ENCODE data around the gene TMCO2.

The TMCO2 gene

DNA sequence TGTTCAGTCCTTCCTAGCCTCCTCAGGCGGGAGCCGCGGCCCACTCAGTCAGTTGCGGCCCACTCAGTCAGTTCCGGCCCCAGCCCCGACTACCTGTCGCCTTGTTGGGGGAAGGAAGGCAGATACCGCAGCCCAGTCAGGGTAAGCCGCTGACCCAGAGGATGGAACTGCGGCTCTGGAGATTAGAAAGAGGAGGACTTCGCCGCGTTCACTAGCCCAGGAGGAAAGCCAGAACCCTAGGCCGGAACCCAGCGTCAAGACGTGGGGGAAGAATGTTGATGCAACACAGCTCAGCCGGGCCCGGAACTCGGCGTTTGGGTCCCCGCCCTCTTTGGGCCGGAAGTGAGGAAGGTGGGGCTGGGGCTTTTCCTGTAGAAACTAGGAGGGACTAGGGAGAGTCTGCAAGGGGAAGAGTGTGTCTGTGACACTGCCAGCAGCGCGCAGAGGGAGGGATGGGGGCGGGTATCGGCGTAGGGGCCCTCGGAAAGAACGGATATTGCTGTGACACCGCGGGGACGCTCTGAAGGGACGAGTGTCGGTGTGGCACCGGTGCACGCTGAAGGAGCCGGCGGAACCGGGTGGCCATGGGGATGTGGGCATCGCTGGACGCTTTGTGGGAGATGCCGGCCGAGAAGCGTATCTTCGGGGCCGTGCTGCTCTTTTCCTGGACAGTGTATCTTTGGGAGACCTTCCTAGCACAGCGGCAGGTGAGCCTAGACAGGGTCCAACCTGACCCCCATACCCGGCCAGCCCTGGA, 10.1 kb downstream of the TMCO2 start, which contains the start of gene ZMPSTE24:
TSS of gene ZMPSTE24 (plus strand) at position 549 of the 757 bp plus-strand sequence. CDS start at position 585, 36 bp downstream.
- peak; percentile 98 for DNase-seq (ENCODE audit: low spot score)

DNA sequence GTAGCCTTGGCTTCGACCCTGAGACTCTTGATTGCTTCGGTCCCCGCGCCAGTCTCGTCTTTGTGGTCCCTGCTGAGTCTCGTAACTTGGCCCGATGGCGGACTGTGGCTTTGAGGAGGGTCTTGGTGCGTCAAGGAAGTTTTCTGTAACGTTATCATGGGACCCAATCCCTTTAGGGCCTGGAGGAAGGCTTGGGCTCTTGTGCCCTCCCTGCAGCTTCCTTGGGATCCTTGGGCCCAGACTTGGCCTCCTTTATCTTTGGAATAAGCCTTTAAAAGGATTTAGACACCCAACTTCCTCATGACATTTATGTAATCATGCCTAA, 10.7 kb downstream of the TMCO2 start:
- no peak for DNase-seq (ENCODE audit: low spot score)

DNA sequence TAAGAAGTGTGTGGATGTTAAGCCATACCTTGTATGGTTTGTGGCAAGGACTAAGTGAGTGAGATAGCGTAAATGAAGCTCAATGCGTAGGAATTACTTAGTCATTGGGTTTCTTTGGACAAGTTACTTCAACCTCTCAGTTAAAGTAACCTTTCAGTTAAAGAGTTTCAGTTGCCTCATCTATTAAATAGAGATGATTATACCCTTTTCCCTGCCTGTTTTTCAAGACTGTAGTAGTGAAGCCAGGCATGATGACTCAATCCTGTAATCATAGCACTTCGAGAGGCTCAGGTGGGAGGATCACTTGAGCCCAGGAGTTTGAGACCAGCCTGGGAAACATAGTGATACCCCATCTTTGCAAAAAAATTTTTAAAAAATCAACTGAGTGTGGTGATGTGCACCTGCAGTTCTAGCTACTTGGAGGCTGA, 16.6 kb downstream of the TMCO2 start:
- no peak for DNase-seq (ENCODE audit: low spot score)

DNA sequence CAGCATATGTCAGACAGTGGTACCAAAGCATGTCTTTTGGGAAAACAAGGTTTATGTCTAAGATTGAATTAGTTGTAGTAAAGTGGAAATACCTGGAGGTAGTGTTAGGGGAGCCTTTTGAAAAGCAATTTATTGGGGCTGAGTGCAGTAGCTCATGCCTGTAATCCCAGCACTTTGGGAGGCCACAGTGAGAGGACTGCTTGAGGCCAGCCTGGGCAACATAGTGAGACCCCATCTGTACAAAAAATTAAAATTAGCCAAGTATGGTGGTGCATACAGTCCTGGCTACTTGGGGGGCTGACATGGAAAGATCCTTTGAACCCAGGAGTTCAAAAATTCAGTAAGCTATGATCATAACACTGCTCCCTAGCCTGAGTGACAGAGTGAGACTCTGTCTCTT, 17.6 kb downstream of the TMCO2 start:
- DNase-seq (ENCODE audit: low spot score) = no peak

DNA sequence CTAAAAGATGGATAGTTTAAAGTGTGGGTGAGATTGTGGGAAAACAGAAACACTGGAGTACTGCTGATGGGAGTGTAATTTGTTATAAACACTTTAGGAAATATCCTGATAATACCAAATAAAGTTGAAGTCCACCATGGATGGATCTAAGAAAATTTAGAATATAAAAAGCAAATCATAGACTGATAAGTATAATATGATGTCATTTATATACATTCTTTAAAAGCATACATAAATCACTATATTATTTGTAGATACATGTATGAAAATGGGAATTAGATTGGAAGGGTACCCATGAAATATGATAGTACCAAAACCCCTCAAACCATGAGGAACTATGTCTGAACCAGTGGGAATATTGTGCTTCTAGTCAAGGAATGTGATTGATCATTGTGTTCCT, 18.2 kb downstream of the TMCO2 start:
- no peak for DNase-seq (ENCODE audit: low spot score)

DNA sequence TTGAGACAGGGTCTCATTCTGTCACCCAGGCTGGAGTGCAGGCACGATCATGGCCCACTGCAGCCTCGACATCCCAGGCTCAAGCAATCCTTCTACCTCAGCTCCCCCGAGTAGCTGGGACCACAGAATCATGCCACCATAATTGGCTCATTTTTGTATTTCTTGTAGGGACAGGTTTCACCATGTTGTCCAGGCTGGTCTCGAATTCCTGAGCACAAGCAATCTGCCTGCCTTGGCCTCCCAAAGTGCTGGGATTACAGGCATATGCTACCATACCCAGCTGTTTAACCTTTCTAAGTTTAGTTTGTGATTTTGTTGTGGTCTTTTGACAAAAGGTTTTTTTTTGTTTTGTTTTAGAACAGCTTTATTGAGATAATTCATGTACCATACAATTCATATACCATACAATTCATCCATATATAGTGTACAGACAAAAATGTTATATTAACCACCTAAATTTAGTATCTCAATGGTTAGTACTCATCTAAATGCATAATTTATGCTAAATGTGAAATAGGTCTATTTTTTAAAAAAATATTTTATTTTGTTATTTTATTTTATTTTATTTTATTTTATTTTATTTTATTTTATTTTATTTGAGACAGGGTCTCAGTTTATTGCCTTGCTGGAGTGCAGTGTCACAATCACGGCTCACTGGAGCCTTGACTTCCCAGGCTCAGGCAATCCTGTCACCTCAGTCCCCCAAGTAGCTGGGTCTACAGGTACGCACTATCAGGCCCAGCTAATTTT, 19.2 kb downstream of the TMCO2 start:
- no peak for DNase-seq (ENCODE audit: low spot score)

DNA sequence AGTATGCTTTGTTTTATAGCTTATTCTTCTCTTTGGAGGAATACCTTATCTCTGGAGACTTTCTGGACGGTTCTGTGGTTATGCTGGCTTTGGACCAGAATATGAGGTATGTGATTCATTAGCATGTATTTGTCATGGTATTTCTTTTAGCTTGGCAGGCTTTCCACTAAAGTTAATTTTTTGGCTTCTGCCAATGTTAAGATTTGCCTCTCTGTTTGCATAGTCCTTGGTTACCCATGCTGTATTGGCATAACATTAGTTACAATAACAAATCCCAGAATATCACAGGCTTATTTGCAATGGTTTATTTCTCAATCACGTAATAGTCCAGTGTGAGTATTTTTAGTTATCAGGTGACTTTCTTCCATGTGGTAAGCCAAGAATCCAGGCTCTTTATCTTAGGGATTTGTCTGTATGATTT, 20.0 kb downstream of the TMCO2 start:
- no peak for DNase-seq (ENCODE audit: low spot score)

DNA sequence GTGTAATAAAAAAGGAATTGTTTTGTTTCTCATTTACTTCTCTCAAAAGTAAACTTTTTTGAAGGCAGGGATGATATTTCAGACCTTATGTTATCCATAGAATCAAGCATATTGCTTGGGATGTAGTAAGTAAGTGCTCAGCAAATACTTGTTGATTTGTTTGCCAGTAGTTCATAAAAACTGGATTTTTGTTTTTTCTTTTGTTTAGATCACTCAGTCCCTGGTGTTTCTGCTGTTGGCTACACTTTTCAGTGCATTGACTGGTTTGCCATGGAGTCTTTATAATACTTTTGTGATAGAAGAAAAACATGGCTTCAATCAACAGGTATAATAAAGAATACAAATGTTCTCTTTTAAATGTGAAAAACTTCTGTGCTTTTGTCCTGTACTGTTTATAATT, 20.5 kb downstream of the TMCO2 start:
- DNase-seq (ENCODE audit: low spot score) = no peak

DNA sequence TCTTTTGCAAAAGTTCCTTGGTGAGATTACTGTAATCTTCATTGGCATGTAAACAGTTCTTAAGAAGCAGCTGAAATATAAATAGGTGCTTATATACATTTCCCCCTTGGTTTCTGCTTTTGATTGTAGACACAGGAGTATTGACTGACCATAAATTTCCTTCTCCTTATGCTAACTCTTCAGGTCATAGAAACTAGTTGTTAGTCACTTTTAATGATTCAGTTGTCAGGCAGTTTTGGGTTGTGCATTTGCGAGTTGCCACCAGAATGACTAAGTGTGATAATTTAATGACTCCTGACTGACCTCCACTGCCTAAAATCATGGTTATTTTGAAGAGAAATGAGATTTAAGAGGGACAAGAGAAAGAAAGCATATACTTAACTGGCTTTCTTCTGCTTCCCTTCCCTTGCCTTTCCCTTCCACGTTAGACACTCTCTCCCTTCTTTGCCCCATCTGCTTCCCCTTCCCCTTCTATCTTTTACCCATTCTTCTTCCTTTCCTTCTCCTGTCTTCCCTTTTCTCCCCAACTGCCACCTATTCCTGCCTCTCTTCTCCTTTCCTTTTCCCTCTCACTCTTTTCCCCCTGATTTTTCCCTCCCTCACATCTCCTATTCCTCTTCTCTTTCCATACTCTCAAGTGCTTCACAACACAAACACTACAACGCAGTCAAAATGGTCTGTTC, 22.6 kb downstream of the TMCO2 start:
- DNase-seq (ENCODE audit: low spot score) = no peak

DNA sequence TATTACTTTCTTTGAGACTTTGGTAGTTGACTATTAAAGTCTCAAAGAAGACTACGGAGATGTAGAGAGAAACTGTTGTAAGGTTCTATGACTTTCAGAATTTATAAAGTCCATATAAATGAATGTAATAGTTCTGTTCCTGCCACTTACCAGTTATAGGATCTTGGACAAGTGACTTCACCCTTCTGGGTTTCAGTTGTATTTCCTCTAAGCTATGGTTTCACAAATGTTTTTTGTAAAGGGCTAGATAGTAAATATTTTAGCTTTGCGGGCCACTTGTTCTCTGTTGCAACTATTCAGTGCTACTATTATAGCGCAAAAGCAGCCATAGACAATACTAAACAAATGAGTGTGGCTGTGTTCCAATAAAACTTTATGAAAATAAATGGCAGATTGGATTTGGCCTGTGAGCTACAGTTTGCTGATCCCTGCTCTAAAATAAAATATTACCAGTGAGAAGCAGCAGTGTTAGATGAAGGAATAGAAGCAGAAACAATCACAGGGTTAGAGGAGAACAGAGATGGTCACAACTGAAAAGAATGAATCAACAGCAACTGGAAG, 25.0 kb downstream of the TMCO2 start:
- DNase-seq (ENCODE audit: low spot score) = no peak

DNA sequence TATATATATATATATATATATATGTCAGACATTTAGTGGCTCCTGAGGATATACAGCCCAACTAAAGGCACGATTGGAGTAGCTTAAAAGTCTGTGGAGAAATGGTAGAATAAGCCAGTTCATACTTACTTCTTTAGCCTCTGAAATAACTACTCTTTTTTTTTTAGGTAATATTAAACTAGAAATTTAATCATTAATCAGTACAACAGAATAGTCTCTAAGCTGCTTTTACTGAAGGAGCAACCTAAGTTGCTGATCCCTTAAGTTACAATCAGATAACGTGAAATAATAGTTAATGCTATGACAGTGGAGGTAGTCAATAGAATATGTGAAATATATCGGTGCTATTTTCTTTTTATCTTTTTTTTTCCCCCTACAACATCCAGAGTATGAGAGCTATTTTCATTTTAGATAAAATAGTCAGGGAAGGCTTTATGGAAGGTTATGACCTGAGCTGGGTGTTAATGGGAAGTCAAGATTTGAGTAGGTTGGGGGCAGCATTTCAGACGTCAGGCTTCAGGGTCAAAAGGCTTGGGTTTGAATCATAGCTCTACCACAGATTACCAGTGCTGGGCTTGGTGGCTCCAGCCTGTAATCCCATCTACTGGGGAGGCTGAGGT, 25.9 kb downstream of the TMCO2 start:
- DNase-seq (ENCODE audit: low spot score) = no peak

DNA sequence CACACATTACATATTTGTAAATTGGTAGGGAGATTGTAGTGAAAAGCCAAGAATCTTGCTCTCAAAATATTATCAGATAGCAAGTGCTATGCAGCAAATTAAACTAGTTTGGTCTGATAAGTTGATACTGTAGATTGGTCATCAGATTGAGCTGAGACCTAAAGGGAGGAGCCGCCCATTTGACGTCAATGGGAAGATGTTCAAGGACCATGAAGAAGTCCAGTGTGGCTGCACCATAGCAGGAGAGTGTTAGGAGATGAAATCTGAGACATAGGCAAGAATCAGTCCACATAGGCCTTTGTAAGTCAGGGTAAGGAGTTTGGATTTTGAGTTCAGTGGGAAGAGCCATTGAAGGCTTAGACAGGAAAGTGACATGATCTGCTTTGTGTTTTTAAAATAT, 26.6 kb downstream of the TMCO2 start:
- no peak for DNase-seq (ENCODE audit: low spot score)

DNA sequence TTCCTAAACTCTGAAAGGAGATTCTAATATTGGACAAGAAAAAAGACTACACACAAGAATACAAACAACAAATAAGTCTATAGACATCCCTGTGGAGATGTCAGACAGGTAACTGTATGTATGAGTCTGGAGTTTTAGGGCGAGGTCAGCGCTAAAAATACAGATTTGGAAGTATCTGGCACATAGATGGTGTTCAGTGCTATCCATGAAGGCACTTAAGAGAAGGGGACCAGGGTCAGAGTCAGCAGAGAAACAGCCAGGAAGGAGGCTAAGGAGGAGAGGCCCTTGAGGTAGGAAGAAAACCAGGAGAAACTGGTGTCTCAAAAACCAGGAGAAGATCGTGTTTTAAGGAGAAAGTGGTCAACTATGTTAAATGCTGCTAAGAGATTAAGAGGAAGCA, 28.4 kb downstream of the TMCO2 start:
- DNase-seq (ENCODE audit: low spot score) = no peak

DNA sequence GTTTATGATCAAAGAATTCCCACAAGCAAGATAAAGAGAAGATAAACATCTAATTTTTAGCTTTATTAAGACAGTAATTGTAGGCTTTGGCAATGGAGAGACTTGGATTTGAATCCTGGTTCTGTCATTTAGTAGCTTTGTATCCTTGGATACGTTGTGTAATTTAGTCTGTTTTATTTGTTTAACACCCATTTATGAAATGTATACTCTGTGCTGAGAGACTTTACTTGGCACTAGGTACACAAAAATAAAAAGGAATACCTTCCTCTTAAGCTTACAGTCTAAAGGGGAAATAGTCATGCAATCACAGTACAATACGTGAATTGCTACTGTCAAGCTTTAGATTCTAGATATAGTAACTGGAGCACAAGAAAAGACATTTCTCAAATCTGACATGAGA, 34.1 kb downstream of the TMCO2 start:
- no peak for DNase-seq (ENCODE audit: low spot score)

DNA sequence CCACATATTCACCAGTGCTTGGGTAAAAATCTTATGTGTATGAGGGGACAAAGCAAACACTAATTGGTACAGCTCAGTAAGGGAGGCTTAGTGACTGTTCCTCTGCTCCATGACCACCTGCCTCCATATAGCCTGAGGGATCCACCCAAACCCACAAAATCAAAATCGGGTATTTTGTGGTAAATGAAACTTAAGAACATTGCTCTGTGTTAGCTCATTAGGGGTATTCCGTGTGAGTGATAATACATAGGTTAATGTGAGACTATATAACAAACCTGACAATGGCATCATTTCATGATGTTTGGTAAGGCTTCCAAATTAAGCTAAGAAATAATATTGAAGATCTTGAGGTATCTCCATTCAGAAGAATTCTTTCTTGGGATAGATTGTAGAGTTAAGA, 43.6 kb downstream of the TMCO2 start:
- DNase-seq (ENCODE audit: low spot score) = no peak

DNA sequence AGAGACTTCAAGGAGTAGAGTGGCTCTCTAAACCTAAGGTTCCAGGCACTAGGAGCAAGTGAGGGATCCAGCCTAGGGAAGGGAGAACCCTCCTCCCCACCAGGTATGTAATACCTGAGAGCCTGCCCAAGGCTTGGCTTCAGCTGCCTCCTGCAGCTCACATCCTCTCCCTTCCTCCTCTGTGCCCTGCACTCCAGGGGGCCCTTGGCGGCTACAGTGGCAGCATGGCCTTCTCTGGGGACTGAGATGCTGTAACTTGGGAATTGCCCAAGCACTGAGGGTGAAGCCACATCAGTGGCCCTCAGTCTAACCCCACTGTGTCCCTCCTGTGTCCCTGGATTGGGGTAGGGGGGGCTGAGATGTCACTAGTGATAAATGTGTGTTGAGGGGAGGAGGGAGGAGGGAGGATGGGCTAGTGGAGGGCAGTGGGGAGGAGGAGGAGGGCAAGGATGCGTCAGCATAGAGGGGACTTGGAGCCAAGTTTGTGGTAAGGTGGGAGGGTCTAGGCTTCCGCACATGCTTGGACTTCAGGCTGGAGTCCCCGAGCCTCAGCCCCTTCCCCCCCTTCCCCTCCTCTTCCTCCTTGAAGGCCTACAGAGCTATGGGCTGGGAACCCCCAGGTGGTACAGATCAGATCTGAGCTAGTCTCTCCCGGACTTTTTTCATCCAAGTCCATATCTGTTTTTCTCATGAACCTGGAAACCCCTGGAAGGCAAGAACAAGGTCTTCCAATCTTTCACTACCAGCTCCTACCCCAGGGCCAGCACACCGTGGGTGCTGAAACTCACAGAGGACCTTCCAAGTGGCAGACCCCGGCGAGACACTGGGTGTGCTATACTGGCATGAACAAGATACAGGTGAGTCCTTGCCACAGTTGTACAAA, 51.9 kb downstream of the TMCO2 start:
- DNase-seq (ENCODE audit: low spot score) = no peak

DNA sequence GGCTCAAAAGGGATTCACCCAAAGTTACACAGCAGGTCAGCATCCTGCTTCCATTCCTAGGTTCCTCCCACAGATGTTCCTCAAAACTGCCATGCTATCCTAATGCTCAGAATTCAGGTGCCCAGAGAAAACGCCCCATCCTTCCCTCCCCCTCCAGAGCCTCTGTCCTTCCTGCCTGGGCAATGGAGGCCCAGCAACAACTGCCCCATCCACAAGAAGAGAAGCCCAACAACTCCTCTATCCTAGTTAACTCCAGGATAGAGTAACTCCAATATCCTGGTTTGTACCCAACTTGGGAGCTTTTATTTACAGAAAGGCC, 52.5 kb downstream of the TMCO2 start:
- no peak for DNase-seq (ENCODE audit: low spot score)

DNA sequence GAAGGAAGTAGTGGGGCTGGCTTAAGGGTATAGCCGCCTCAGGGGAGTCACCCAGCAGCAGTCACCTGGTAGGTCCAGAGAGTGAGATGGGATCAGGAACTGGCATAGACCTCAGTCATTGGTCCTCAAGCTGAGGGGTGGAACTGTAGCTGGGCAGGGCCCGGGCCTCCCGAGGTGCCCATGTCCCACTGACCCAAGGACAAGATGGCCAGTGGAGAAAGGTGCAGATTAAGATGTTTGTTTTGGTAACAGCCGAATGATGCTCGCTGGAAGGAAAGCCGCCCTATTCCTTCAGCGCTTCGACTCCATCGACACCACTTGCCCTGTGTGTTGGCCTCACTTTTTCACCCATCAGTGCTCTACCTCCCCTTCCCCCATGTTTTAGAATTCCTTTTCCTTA, 52.9 kb downstream of the TMCO2 start:
- no peak for DNase-seq (ENCODE audit: low spot score)

DNA sequence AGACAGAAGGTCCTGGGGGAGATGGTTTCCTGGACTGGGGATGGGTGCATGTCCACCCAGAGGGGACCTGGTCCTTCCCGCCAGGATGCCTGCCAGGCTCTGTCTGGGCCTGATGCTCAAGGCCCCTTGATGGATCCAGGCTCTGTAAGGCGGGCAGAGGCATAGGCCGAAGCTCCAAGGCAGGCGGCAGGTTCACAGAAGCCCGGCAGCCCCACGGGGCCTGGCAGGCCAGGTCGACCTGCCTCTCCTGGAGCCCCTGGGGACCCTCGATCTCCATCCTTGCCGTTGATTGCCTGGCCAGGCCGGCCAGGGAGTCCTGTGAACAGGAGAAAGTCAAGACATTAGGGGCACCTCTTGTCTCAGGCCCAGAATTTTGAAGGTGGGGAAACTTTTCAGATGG, 53.3 kb downstream of the TMCO2 start:
- DNase-seq (ENCODE audit: low spot score) = no peak
